HG02938 (cell line): Measurements from ENCODE around the gene CLCN7.

ENCODE experiments used
- ATAC-seq: cut with Tn5 transposase; IDR thresholded peaks from one replicate; pipeline ENCODE4 v1.9.1; 2021; ENCODE audit warnings: mild to moderate bottlenecking, moderate library complexity; ENCODE audit not compliant: unreplicated experiment

Gene CLCN7

DNA sequence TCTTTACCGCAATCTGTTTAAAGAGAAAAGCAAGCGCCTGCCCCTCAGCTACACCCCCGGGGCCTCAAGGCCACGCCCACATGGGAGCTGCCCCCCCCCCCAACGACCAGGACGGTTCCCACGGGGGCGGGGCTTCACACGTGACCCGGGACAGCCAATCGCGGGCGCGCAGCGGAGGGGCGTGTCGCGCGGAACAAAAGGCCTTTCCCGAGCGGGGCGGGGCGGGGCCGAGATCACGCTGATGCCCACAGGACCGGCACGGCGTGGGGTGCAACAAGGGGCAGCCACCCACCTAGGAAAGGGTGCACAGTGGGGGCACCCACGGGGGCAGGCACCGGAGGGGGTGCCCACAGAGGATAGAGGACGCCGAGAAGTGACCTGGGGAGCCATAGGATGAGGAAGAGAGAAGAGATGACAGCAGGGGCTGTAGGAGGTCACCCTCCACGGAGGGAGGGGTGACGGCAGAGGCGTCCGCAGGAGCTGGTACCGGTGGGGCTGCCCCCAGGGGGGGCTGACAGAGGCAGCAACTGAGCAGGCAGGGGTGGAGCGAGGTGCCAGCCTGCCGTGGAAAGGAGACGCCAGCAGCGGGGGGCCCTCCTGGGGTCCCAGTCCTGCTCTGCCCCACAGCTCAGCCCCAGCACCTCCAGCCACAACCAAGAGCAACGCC, 66.5 kb downstream of the CLCN7 start:
- ATAC-seq = peak; percentile 74

DNA sequence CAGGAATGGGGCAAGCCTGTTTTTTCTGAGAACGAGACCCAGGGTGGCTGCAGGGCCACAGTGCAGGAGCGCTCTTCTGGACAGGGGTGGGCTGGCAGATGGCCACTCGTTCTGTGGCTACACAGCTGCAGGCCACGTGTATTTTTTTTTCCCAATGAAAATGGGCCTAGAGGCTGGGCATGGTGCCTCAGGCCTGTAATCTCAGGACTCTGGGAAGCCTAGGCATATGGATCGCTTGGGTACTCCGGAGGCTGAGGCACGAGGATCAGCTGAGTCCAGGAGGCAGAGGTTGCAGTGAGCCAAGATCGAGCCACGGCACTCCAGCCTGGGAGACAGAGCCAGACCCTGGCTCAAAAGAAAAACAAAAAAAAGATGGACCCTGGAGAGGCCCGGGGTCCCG, 67.1 kb downstream of the CLCN7 start:
- ATAC-seq = no peak

DNA sequence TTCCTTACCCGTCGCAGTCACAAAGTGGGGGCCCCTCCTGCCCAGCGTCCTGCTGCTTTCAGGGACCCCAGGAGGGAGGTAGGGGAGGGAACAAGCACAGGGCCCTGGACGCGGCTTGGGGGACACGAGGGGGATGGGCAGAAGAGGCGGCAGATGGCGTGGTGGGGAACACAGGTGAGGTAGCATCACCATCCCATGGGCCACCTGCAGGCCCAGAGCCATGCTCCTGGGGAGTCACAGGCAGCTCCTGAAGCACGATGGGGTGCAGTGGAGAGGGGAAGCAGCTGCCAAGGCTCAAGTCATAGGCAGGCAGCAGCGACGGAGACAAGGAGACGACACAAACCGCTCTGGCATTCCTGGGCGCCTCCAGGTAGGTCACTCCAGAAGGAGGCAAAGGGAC, 71.1 kb downstream of the CLCN7 start:
- ATAC-seq = no peak

DNA sequence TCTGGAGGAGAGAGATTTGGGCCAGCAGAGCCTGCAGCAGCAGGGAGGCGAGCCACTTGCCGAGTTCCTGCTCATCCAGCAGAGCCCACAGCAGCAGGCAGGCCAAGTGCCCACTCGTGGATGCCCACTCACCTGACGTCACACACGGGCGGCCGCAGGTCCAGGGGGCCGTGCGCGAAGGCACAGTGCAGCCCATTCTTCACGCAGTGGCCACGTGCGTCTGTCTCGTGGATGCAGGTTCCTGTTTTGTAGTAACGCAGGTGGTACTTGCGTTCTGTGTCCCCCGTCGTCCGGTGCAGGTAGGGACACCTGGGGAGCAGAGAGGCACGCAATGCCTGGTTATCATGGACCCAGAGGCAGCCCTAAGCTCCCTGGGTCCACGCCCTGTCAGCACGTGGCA, 71.8 kb downstream of the CLCN7 start:
- ATAC-seq = no peak

DNA sequence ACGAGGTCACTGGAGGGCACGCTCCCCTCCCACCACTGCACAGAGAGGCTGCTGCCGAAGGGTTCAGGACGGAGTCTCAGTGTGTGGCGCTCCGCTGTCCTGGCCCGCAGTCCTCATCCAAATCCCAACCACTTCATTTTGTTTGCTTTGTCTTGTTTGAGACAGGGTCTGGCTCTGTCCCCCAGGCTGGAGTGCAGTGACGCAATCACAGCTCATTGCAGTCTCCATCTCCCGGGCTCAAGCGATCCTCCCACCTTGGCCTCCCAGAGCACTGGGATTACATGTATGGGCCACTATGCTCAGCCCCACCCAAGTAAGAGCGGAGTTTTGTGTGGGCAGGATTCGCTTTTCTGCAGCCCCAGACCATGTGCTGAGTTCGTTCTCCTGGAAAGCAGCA, 73.1 kb downstream of the CLCN7 start:
- ATAC-seq = no peak

DNA sequence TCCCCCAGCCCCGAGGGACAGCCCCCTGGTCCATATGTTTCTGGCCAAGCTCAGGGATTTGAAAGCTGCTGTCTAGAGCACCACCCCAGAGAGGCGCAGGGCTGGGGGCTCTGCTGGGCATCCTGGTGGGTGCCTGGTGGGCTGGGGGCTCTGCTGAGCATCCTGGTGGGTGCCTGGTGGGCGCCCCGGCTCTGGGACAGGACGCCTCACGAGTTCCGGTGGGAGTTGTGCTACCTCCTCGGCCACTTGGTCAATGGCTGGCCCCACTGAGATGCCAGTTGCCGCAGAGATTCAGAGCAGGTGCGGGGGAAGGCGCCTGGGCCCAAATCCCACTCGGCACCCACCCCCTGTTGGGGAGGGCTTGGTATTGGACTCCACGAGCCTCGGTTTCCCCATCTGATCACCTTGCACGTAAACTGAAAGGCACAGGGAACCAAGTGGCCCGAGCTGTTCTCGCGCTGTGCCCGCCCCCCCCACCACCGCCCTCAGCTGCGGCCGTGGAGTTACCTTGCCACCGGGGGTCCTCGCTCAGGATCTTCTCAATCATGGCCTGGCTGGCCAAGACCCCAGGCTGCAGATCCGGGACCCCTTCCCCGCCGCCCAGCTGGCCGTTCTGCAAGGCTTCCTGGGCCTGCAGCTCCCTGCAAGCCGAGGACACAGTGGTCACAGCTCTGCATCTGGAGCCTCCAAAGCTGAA, 73.6 kb downstream of the CLCN7 start:
- no peak for ATAC-seq

DNA sequence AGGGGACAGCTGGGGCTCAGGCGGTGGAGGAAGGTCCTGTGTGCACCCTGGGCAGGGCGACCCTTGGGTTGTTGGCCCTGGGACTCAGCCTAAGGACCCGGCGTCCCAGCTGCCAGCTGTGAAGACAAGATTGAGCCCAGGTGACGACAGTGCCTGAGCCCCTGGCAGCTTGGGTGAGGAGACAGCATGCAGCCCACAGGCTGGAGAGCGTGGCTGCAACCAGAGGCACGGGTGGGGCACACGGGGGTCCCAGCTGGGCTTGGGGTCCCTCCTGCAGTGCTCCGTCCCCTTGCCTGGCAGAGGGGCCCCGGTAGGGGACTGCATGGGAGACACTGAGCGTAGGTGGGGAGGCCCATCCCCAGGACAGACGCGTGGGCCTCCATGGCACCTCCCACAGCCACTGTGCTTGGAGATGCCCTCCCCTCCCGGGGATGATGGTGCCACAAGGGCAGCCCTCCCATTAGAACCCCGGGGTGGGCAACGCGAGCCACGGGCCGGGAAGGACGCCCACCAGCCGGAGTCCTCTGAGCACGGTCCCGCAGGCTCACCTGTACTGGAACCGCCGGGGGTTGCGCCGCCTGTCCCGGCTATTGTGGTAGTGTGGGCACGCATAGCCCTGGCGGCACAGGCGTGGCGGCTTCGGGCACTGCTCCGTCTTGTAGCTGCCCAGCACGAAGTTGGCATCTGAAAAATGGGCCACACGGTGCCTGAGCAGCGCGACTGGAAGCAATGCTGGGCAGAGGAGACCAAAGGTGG, 75.8 kb downstream of the CLCN7 start:
- no peak for ATAC-seq

DNA sequence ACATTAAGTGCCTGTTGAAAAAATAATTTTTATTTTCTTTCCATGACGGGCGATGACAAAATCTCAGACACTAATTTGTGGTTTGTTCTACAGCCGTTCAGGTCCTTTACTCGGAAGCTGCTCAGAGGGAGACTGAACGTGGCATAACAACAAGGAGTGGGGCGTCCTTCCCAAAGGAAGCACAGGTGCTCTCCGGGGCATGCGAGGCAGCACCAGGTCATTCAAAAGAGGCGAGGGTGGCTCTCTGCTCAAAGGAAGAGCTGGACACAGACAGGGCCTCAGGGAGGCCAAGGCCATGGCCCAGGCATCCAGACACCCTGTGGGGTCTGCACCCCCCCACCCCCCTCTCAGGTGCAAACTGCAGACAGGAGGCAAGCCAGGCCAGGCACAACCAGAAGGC, 76.5 kb downstream of the CLCN7 start:
- ATAC-seq = no peak

DNA sequence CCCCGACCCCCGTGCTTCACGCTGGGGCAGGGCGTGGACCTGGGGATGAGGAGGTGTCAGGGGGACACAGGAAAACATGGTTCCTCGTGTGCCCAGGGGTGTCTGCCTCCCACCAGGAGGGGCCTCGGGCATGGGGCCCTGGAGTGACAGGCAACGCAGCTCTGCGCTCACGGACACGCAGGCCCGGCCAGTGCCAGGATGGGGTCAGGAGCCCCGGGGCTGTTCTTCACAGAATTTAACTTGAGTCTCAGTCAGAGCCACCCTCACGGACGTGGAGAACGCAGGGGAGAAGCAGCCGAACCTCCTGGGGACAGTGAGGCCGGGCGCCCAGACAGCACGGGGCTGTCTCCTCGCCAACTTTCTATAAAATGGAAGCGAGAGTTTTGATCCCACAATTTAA, 77.0 kb downstream of the CLCN7 start:
- no peak for ATAC-seq

DNA sequence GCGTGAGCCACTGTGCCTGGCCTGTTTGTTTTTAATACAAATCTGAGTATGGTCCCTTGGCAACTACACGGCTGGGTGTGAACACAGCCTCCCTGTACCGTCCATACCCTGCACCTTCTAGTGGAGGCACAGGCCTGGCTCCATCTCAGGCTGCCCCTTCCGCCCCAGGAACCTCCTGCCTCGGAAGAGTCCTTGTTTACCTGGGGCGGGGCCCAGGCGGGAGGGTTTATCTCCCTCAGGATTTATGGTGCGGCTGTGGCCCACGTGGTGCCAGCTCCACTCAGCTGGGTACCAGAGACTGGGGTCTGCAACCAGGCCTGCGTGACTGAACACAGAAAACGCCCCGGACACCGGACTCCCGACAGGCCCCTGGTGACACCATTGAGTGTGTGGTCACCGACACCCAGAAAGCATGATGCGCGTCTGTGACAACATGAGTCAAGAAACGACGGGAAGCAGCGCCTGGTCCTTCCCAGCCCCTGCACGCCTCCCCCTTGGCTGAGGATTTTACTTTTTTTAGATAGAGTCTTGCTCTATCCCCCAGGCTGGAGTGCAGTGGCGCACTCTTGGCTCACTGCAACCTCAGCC, 79.3 kb downstream of the CLCN7 start:
- no peak for ATAC-seq
